DMS53 (cell line): ENCODE data around the gene APLP1.
A peak's percentile ranks its signal among the peaks of the same experiment; 100 is the strongest.
"Not testable (repeated sequence)": the region's sequence is repeated elsewhere in the genome, so short reads cannot be mapped to it uniquely, and the experiment has no call there.

Experiments
- DNase-seq: peaks from one replicate; lab custom pipeline; 2025; lab: John Stamatoyannopoulos, UW

Gene APLP1

GRCh38 chr19:35904311-35905068 lies 36.1 kb downstream of the APLP1 start:
- no peak for DNase-seq

GRCh38 chr19:35905178-35905727 lies 36.9 kb downstream of the APLP1 start:
- no peak for DNase-seq

GRCh38 chr19:35907377-35907745 lies 39.0 kb downstream of the APLP1 start:
- no peak for DNase-seq

GRCh38 chr19:35908010-35908441 lies 39.7 kb downstream of the APLP1 start, which contains the start of gene TYROBP:
TYROBP (minus strand) TSS chr19:35908295; CDS start chr19:35908228, 67 bp downstream.
- DNase-seq = no peak

DNA sequence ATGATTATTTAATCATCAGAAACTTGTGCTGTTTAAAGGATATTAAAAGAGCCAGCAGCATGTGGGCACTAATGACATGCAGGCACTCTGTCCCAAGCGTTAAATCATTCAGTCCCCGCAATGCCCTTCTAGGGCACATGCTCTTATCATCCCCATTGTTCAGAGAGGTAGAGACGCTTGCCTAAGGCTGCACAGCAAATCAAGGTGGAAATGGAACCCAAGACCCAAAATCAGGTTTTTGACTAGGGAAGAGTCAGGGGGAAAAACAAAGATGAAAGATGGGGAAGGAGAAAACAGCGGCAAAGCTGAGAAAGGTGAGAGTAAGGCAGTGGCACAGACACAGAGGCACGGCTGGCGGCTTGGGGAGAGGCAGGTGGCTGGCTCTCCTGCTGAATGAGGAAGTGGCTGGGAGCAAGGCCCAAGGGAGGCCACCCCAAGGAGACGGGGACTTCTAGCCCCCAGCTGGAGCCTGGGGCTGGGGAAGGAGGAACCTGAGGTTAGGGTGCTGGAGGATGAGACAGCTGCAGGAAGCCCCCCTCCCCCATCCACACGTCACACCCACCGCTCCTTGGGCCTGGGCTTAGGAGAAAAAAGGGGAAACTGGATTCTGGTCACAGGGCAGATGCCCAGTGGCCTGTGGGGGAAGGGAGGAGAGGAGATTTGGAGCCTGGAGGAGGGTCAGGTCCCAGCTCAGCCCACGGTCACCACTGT lies 40.8 kb downstream of the APLP1 start:
- no peak for DNase-seq

- DNase-seq = no peak
Observed at GRCh38 chr19:35909684-35910035, 41.3 kb downstream of the APLP1 start.

- not testable (repeated sequence) for DNase-seq
Observed at GRCh38 chr19:35910355-35910754, 42.0 kb downstream of the APLP1 start.

DNA sequence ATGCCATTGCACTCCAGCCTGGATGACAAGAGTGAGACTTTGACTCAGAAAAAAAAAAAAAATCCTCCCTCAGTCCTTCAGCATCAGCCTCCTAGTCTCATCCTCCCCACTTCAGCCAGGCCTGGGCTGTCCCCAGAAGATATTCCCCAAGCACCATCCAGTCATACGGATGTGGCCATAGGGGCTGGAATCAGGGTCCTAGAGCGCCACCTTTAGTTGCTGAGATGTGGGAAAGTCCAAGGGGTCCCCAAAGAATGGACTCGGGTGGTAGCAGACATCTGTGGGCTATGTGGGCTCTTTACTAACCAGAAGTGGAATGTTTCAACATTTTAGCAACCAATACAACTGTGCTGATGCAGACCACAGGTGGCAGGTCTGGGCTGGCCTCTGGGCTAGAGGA lies 42.8 kb downstream of the APLP1 start:
- DNase-seq = no peak

DNA sequence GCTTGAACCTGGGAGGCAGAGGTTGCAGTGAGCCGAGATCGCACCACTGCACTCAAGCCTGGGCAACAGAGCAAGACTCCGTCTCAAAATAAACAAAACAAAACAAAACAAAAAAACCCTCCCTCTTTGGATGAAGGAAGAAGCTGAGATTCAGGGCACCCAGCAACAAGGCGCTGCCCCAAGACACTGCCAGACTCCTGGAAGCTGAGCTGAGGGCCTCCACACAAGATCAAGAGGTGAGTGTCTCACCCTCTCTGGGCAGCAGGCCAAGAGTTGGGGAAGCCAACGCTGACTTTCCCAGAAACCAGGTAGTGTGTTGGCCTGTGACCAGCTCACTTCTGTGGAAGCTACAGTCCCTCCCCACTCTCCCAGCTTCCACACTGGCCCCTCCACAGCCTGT lies 43.4 kb downstream of the APLP1 start:
- DNase-seq = peak; percentile 67

- DNase-seq = no peak
Observed at GRCh38 chr19:35913589-35913988, 45.2 kb downstream of the APLP1 start.

DNA sequence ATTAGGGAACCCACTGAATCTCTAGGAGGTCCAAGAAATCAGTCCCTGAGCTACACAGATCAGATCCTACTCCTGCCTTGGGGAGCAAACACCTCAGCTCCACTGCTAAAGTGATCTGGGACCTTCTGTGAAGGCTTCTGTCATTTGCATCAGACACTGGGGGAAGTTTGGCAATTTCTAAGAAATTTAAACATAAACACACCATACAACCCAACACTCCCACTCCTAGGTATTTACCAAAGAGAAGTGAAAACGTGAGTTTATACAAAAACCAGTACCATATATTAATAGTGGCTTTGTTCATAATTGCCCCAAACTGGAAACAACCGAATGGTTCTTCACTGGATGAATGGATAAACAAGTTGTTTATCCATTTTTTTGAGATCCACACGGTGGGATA lies 47.1 kb downstream of the APLP1 start:
- DNase-seq = no peak

- no peak for DNase-seq
Observed at GRCh38 chr19:35919306-35919705, 50.9 kb downstream of the APLP1 start.

DNA sequence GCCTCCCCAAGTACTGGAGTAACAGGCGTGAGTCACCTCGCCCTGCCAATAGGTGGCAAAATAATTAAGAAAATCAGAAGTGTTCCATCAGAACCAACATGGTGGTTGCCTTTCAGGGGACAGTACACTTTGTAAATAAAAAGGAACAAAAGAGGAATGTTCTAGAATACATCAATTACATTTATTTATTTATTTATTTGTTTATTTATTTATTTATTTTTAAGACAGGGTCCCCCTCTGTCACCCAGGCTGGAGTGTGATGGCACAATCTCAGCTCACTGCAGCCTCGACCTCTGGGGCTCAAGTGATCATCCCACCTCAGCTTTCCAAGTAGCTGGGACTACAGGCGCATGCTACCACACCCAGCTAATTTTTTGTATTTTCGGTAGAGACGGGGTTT lies 52.6 kb downstream of the APLP1 start:
- DNase-seq = no peak

DNA sequence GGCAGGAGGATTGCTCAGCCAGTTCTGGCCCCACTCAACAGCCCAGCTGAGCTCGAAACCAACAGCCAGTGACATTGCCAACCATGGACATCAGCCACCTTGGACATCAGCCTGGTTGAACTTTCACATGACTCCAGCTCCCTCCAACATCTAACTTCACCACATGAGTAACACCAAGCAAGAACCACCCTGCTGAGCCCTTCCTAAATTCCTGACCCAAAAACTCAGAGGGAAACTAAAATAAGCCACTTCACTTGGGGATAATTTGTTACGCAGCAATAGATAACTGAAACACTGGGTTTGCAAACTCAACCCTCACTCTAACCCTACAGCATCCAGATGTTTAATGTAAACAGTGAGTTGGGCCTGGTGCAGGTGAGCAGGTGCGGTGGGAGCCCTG lies 57.1 kb downstream of the APLP1 start:
- DNase-seq = no peak

DNA sequence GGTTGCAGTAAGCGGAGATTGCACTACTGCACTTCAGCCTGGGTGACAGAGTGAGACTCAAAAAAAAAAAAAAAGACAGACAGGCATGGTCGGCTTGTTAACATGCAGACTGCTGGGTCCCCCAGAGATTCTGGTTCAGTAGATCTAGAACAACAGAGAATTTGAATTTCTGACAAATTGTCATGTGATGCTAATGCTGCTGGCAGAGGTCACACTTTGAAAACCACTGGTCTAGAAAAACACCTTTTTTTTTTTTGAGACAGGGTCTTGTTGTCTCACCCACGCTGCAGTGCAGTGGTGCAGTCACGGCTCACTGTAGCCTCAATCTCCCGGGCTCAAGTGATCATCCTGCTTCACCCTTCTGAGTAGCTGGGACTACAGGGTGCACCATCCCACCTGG lies 60.1 kb downstream of the APLP1 start:
- no peak for DNase-seq
